ENCODE results near the gene CDX1.

GRCh38 chr5:150180241-150181026, 13.9 kb downstream of the CDX1 start:
- TF ChIP-seq CTCF (IDR thresholded peaks at IDR 0.05; ENCODE audit: low read depth, low read length) (no peak), POLR2A (IDR thresholded peaks at IDR 0.05; ENCODE audit: extremely low read depth, insufficient read length) (no peak)

Data from NB4 (cell line).